DND-41 (cell line): ENCODE data around the gene TCF25.

Source experiments
- ATAC-seq: fragments of 200-7000 bp; cut with Tn5 transposase; 3 replicates; pipeline ENCODE4 v1.9.1; 2021; ENCODE audit warnings: low read depth; ENCODE audit not compliant: insufficient read depth
- DNase-seq: peaks from one replicate; pipeline ENCODE4 v3.0.0-alpha.2; 2020
- H2AFZ ChIP-seq: 2 replicates; pipeline ENCODE4 v1.6.0; 2012; ENCODE audit warnings: low read depth, low read length
- H3K27ac ChIP-seq: 2 replicates; pipeline ENCODE4 v1.5.1; 2012; ENCODE audit warnings: low read length, inconsistent platforms
- H3K27me3 ChIP-seq: fragments of 200-600 bp; sonication (generic); 2 replicates; pipeline ENCODE4 v1.6.0; 2012; ENCODE audit warnings: low read length, mild to moderate bottlenecking, inconsistent platforms; ENCODE audit not compliant: insufficient read depth, poor library complexity
- H3K36me3 ChIP-seq: 2 replicates; pipeline ENCODE4 v1.5.1; 2012; ENCODE audit warnings: low read length, inconsistent platforms; ENCODE audit not compliant: insufficient read depth
- H3K4me1 ChIP-seq: 2 replicates; pipeline ENCODE4 v1.5.1; 2012; ENCODE audit warnings: mild to moderate bottlenecking, low read length; ENCODE audit not compliant: insufficient read depth
- H3K4me2 ChIP-seq: 2 replicates; pipeline ENCODE4 v1.6.0; 2012; ENCODE audit warnings: mild to moderate bottlenecking, moderate library complexity, low read length, inconsistent platforms; ENCODE audit not compliant: insufficient read depth
- H3K4me3 ChIP-seq, 2 experiments: fragments of 200-600 bp in 1 of 2; shearing (Covaris generic) in 1 of 2; 2 replicates each; pipeline ENCODE4 v1.5.1; 2012 to 2016; ENCODE audit warnings: inconsistent platforms in 2 of 2, low read length in 2 of 2, mild to moderate bottlenecking in 2 of 2, low read depth in 1 of 2, moderate library complexity in 1 of 2
- H3K79me2 ChIP-seq: 2 replicates; pipeline ENCODE4 v1.6.0; 2012; ENCODE audit warnings: low read length, inconsistent platforms; ENCODE audit not compliant: insufficient read depth
- H3K9ac ChIP-seq: 2 replicates; pipeline ENCODE4 v1.6.0; 2012; ENCODE audit warnings: low read depth, mild to moderate bottlenecking, inconsistent platforms, low read length, moderate library complexity
- H3K9me3 ChIP-seq: 2 replicates; pipeline ENCODE4 v1.5.1; 2012; ENCODE audit warnings: low read length, moderate library complexity, mild to moderate bottlenecking, inconsistent platforms; ENCODE audit not compliant: insufficient read depth, severe bottlenecking
- H4K20me1 ChIP-seq: 2 replicates; pipeline ENCODE4 v1.6.0; 2012; ENCODE audit warnings: low read length; ENCODE audit not compliant: insufficient read depth
- EZH2 ChIP-seq: IDR thresholded peaks from 3 replicates; pipeline ENCODE4 v1.6.1; 2012; ENCODE audit warnings: borderline replicate concordance, low read depth, mild to moderate bottlenecking, moderate library complexity, low read length, inconsistent platforms; ENCODE audit not compliant: severe bottlenecking
- TF ChIP-seq, protein P1 (sequence below): IDR thresholded peaks from 2 replicates; pipeline ENCODE4 v1.5.1; 2012; ENCODE audit warnings: borderline replicate concordance, low read length, moderate library complexity, mild to moderate bottlenecking; ENCODE audit not compliant: poor library complexity, severe bottlenecking; ENCODE audit errors: extremely low read depth

Gene TCF25

DNA sequence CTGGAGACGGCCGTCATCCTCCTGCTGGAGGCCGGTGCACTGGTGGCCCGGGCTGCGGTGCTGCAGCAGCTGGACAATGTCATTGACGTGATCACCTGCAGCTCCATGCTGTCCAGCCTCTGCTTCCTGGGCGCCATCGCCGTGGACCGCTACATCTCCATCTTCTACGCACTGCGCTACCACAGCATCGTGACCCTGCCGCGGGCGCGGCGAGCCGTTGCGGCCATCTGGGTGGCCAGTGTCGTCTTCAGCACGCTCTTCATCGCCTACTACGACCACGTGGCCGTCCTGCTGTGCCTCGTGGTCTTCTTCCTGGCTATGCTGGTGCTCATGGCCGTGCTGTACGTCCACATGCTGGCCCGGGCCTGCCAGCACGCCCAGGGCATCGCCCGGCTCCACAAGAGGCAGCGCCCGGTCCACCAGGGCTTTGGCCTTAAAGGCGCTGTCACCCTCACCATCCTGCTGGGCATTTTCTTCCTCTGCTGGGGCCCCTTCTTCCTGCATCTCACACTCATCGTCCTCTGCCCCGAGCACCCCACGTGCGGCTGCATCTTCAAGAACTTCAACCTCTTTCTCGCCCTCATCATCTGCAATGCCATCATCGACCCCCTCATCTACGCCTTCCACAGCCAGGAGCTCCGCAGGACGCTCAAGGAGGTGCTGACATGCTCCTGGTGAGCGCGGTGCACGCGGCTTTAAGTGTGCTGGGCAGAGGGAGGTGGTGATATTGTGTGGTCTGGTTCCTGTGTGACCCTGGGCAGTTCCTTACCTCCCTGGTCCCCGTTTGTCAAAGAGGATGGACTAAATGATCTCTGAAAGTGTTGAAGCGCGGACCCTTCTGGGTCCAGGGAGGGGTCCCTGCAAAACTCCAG lies 46.4 kb downstream of the TCF25 start:
- no peak overlapping the region for H3K9ac ChIP-seq
- peaks cover 32% of the 10 kb centered on the region for H3K27me3 ChIP-seq
- DNase-seq = no peak
- H3K9me3 ChIP-seq = no peaks in the 10 kb centered on the region
- no peaks in the 10 kb centered on the region for H3K79me2 ChIP-seq
- no peak overlapping the region for H3K4me3 ChIP-seq
- H2AFZ ChIP-seq = no peak overlapping the region
- no peak overlapping the region for H3K27ac ChIP-seq
- no peak for TF ChIP-seq EZH2
- TF ChIP-seq, protein P1, sequence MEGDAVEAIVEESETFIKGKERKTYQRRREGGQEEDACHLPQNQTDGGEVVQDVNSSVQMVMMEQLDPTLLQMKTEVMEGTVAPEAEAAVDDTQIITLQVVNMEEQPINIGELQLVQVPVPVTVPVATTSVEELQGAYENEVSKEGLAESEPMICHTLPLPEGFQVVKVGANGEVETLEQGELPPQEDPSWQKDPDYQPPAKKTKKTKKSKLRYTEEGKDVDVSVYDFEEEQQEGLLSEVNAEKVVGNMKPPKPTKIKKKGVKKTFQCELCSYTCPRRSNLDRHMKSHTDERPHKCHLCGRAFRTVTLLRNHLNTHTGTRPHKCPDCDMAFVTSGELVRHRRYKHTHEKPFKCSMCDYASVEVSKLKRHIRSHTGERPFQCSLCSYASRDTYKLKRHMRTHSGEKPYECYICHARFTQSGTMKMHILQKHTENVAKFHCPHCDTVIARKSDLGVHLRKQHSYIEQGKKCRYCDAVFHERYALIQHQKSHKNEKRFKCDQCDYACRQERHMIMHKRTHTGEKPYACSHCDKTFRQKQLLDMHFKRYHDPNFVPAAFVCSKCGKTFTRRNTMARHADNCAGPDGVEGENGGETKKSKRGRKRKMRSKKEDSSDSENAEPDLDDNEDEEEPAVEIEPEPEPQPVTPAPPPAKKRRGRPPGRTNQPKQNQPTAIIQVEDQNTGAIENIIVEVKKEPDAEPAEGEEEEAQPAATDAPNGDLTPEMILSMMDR = no peak
- no peak overlapping the region for H3K4me2 ChIP-seq
- H3K4me1 ChIP-seq = peaks cover 36% of the 10 kb centered on the region
- peaks cover 72% of the 10 kb centered on the region for H4K20me1 ChIP-seq
- H3K36me3 ChIP-seq = no peaks in the 10 kb centered on the region
- ATAC-seq = no peak

DNA sequence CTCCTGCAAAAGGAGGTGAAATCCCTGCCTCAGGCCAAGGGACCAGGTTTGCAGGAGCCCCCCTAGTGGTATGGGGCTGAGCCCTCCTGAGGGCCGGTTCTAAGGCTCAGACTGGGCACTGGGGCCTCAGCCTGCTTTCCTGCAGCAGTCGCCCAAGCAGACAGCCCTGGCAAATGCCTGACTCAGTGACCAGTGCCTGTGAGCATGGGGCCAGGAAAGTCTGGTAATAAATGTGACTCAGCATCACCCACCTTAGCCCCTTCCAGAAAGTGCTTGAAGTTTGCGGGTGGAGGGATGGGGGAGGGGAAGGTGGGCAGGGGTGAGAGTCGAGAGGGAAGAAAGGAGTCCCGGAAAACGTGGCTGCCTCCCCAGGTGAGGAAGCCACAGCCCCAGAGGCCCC lies 47.3 kb downstream of the TCF25 start:
- ATAC-seq (no peak), DNase-seq (no peak)
- Histone ChIP-seq H3K9ac (no peak overlapping the region), H3K9me3 (no peaks in the 10 kb centered on the region), H3K4me2 (no peak overlapping the region), H3K36me3 (no peaks in the 10 kb centered on the region), H2AFZ (no peak overlapping the region), H3K27ac (no peak overlapping the region), H3K27me3 (peaks cover 36% of the 10 kb centered on the region), H4K20me1 (peaks cover 65% of the 10 kb centered on the region), H3K79me2 (no peaks in the 10 kb centered on the region), H3K4me1 (peaks cover 40% of the 10 kb centered on the region), H3K4me3 (no peak overlapping the region)
- TF ChIP-seq, protein P1 = no peak
- no peak for TF ChIP-seq EZH2

DNA sequence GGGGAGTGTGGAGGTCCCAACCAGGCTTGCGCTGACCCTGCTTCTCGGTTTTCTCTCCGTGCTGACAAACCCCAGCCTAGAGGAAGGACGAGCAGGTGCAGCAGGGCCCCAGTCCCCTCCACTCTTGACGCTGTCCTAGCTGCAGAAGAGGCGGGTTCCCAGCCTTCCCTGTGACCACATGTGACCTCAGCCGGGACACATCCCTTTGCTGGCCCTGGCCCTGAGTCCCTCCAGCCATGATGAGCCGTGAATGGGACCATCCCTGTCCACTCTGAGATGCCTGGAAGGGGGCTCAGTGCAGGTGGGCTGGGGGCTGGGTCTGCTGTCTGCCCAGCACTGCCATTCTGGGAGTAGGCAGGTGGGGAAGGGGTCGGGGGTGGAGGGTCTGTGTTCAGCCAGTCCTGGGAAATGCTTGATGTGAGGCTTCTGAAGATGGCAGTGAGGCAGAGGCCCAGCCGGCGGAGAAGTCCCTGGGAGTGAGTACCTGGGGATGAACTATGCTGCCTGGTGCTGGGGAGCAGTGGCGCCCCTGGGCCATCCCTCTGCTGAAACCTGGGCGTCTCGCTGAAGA lies 47.8 kb downstream of the TCF25 start:
- H3K36me3 ChIP-seq = no peaks in the 10 kb centered on the region
- H3K27me3 ChIP-seq = peaks cover 39% of the 10 kb centered on the region
- H3K4me1 ChIP-seq = peaks cover 40% of the 10 kb centered on the region
- H4K20me1 ChIP-seq = peaks cover 63% of the 10 kb centered on the region
- H3K4me2 ChIP-seq = no peak overlapping the region
- no peaks in the 10 kb centered on the region for H3K9me3 ChIP-seq
- no peak for DNase-seq
- TF ChIP-seq, protein P1 = no peak
- no peak for TF ChIP-seq EZH2
- no peak overlapping the region for H3K4me3 ChIP-seq
- H3K27ac ChIP-seq = no peak overlapping the region
- H3K9ac ChIP-seq = no peak overlapping the region
- no peak overlapping the region for H2AFZ ChIP-seq
- no peak for ATAC-seq
- no peaks in the 10 kb centered on the region for H3K79me2 ChIP-seq
